Duodenal mucosa (tissue), 2 donors: Measurements from ENCODE around the gene SLC26A4.

Experiments
- H3K27ac ChIP-seq: one replicate; pipeline ENCODE4 v1.7.0; 2013; ENCODE audit warnings: low read depth, low read length
- H3K27me3 ChIP-seq, 2 donors: one replicate each; pipeline ENCODE4 v1.7.0; 2013; ENCODE audit warnings: low read length in 2 of 2, control low read depth in 1 of 2; ENCODE audit not compliant: insufficient read depth in 2 of 2, control insufficient read depth in 1 of 2
- H3K36me3 ChIP-seq, 2 donors: one replicate each; pipeline ENCODE4 v1.7.0; 2013; ENCODE audit warnings: low read length in 2 of 2, control low read depth in 1 of 2; ENCODE audit not compliant: insufficient read depth in 2 of 2, control insufficient read depth in 1 of 2
- H3K4me1 ChIP-seq, 2 donors: one replicate each; pipeline ENCODE4 v1.7.0; 2013; ENCODE audit warnings: low read length in 2 of 2, control low read depth in 1 of 2; ENCODE audit not compliant: insufficient read depth in 2 of 2, control insufficient read depth in 1 of 2
- H3K4me3 ChIP-seq, 2 donors: one replicate each; pipeline ENCODE4 v1.7.0; 2013; ENCODE audit warnings: low read length in 2 of 2, low read depth in 1 of 2
- H3K9ac ChIP-seq, 2 donors: one replicate each; pipeline ENCODE4 v1.7.0; 2013; ENCODE audit warnings: low read length in 2 of 2, low read depth in 1 of 2
- H3K9me3 ChIP-seq, 2 donors: one replicate each; pipeline ENCODE4 v1.7.0; 2013; ENCODE audit warnings: low read length in 2 of 2, control low read depth in 1 of 2; ENCODE audit not compliant: control insufficient read depth in 1 of 2

Gene SLC26A4

GRCh38 chr7:107728276-107728675, 67.6 kb downstream of the SLC26A4 start:
- Histone ChIP-seq H3K36me3 (no peaks in the 10 kb centered on the region), H3K4me3 (no peak overlapping the region), H3K27ac (no peak overlapping the region), H3K9me3 (no peaks in the 10 kb centered on the region), H3K4me1 (no peaks in the 10 kb centered on the region), H3K9ac (no peak overlapping the region), H3K27me3 (no peaks in the 10 kb centered on the region)

GRCh38 chr7:107742678-107743566, 82.3 kb downstream of the SLC26A4 start:
- H3K27ac ChIP-seq: peak overlapping the region; percentile 97
- H3K4me3 ChIP-seq: peak overlapping the region; percentile 96 to 100
- no peaks in the 10 kb centered on the region for H3K36me3 ChIP-seq
- H3K4me1 ChIP-seq: peaks cover 19 to 26% of the 10 kb centered on the region in 2 donors
- H3K27me3 ChIP-seq: no peaks in the 10 kb centered on the region
- H3K9me3 ChIP-seq: no peaks in the 10 kb centered on the region
- H3K9ac ChIP-seq: peak overlapping the region; percentile 79 to 93

GRCh38 chr7:107743567-107744344, 83.1 kb downstream of the SLC26A4 start, which contains the start of gene CBLL1:
TSS of gene CBLL1 (plus strand) at chr7:107744142. CDS start at chr7:107744164, 22 bp downstream.
- Histone ChIP-seq H3K4me3 (peak within 1 kb of the TSS; percentile 96 to 100), H3K36me3 (peaks cover 0 to 1% of the 10 kb centered on the region in 2 donors), H3K27ac (peak within 1 kb of the TSS; percentile 97), H3K27me3 (no peaks in the 10 kb centered on the region), H3K9me3 (no peaks in the 10 kb centered on the region), H3K4me1 (peaks cover 19 to 26% of the 10 kb centered on the region in 2 donors), H3K9ac (peak within 1 kb of the TSS; percentile 93 to 97)

GRCh38 chr7:107744345-107744750, 83.7 kb downstream of the SLC26A4 start:
- Histone ChIP-seq H3K4me3 (peak overlapping the region; percentile 96 to 100), H3K27ac (peak overlapping the region; percentile 97), H3K9me3 (no peaks in the 10 kb centered on the region), H3K27me3 (no peaks in the 10 kb centered on the region), H3K9ac (peak overlapping the region; percentile 93 to 97), H3K36me3 (peaks cover 0 to 7% of the 10 kb centered on the region in 2 donors), H3K4me1 (peaks cover 19 to 26% of the 10 kb centered on the region in 2 donors)

GRCh38 chr7:107746006-107746405, 85.4 kb downstream of the SLC26A4 start:
- Histone ChIP-seq H3K4me1 (peaks cover 19 to 26% of the 10 kb centered on the region in 2 donors), H3K36me3 (peaks cover 6 to 21% of the 10 kb centered on the region in 2 donors), H3K27me3 (no peaks in the 10 kb centered on the region), H3K9me3 (no peaks in the 10 kb centered on the region), H3K9ac (no peak overlapping the region), H3K27ac (no peak overlapping the region), H3K4me3 (no peak overlapping the region)

GRCh38 chr7:107751113-107751512, 90.5 kb downstream of the SLC26A4 start:
- H3K27ac ChIP-seq: no peak overlapping the region
- H3K27me3 ChIP-seq: no peaks in the 10 kb centered on the region
- H3K9ac ChIP-seq: no peak overlapping the region
- no peak overlapping the region for H3K4me3 ChIP-seq
- H3K36me3 ChIP-seq: peaks cover 12 to 46% of the 10 kb centered on the region in 2 donors
- peaks cover under 1 to 4% of the 10 kb centered on the region in 2 donors for H3K4me1 ChIP-seq
- no peaks in the 10 kb centered on the region for H3K9me3 ChIP-seq

GRCh38 chr7:107754642-107755041, 94.0 kb downstream of the SLC26A4 start:
- Histone ChIP-seq H3K4me1 (no peaks in the 10 kb centered on the region), H3K9me3 (no peaks in the 10 kb centered on the region), H3K27me3 (no peaks in the 10 kb centered on the region), H3K36me3 (peaks cover 31 to 67% of the 10 kb centered on the region in 2 donors), H3K27ac (no peak overlapping the region), H3K9ac (no peak overlapping the region), H3K4me3 (no peak overlapping the region)

GRCh38 chr7:107758667-107759066, 98.0 kb downstream of the SLC26A4 start:
- no peaks in the 10 kb centered on the region for H3K27me3 ChIP-seq
- H3K4me3 ChIP-seq: no peak overlapping the region
- no peaks in the 10 kb centered on the region for H3K9me3 ChIP-seq
- no peaks in the 10 kb centered on the region for H3K4me1 ChIP-seq
- H3K36me3 ChIP-seq: peaks cover 30 to 51% of the 10 kb centered on the region in 2 donors
- no peak overlapping the region for H3K27ac ChIP-seq
- no peak overlapping the region for H3K9ac ChIP-seq

- H3K9me3 ChIP-seq: no peaks in the 10 kb centered on the region
- no peak overlapping the region for H3K4me3 ChIP-seq
- peaks cover 16 to 32% of the 10 kb centered on the region in 2 donors for H3K36me3 ChIP-seq
- no peak overlapping the region for H3K27ac ChIP-seq
- H3K9ac ChIP-seq: no peak overlapping the region
- no peaks in the 10 kb centered on the region for H3K27me3 ChIP-seq
- H3K4me1 ChIP-seq: no peaks in the 10 kb centered on the region
Measured at GRCh38 chr7:107767391-107767790, 106.8 kb downstream of the SLC26A4 start.
